Activated gamma-delta T cell treated with Interleukin-2 at 50 U/mL for 16 hours (primary cell): ENCODE data around the gene IPP.
"Not testable (repeated sequence)": the region's sequence is repeated elsewhere in the genome, so short reads cannot be mapped to it uniquely, and the experiment has no call there.

Experiments used
- DNase-seq: peaks from one replicate; pipeline ENCODE4 v3.0.0-alpha.2; 2020

The IPP gene

DNA sequence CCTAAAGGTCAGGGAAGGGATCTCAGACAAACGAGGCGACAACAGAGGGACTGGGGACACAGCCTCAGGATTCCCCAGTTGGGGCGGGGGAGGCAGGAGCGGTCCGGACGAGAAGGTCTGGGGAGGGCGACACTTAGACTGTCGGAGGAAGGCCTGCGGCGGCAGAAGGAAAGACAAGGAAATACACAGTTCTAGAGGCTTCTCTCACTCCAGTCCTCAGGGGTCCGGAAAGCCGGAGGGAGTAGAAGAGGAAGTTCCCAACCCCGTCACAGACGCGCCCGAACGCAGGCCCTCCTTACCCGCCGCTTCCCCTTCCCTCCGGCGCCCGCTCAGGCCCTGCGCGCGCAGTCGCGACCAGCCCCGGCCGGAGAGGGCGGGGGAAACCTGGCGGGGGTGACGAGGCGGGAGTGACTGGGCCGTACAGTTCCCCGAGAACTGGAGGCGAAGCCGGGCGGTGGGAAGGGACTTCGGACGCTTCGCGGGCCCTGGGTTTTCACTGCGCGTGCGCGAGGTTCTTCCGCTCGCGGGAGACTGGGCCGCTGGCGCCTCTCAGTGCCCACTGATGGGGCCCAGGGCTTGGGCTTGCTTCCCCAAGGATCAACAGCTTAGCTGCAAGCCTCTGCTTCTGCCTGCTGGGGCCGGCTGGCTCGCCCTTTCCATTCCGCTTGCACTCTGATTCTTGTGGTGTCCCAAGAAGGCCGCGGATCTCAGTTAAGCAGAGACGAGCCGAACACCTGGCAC, at the start of gene IPP:
Gene IPP, minus strand, starts transcription at position 356 of the 741 bp plus-strand sequence. CDS start 4,242 bp downstream, outside the sequence.
- peak; percentile 90 for DNase-seq

- DNase-seq: no peak
These were observed 46.5 kb upstream of the IPP start for GRCh38 chr1:45796946-45797345.

GRCh38 chr1:45796381-45796780, 45.9 kb upstream of the IPP start:
- DNase-seq: no peak

DNA sequence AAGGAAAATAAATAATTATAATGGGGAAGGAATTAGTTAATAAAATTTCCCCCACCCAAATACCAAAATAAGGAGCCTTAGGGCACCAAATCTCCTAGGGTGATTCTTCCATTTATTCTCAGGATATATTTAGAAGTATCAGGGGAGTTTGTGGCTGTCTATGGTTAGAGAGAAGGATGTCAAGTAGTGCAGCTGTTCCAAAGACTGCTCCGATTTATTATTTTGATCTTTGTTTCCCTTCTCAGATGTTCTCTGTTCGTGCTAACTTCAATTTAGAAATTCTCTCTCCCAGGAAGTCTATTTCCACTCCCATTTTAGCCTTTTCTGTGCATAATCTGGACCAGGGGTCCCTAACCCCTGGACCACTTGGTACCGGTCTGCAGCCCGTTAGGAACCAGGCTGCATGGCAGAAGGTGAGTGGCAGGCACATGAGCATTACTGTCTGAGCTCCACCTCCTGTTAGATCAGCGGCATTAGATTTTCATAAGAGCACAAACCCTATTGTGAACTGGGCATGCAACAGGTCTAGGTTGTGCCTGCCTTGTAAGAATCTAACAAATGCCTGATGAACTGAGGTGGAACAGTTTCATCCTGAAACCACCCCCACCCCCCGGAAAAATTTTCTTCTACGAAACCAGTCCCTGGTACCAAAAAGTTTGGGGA, 43.6 kb upstream of the IPP start:
- no peak for DNase-seq

- DNase-seq: no peak
These were observed 42.3 kb upstream of the IPP start for GRCh38 chr1:45792744-45793143.

- DNase-seq: no peak
These were observed 39.1 kb upstream of the IPP start for GRCh38 chr1:45789601-45790000.

- no peak for DNase-seq
These were observed 37.5 kb upstream of the IPP start for GRCh38 chr1:45787905-45788304.

- peak; percentile 17 for DNase-seq
These were observed 35.1 kb upstream of the IPP start for GRCh38 chr1:45785583-45785982.

- DNase-seq: no peak
These were observed 25.3 kb upstream of the IPP start for GRCh38 chr1:45775794-45776193.

DNA sequence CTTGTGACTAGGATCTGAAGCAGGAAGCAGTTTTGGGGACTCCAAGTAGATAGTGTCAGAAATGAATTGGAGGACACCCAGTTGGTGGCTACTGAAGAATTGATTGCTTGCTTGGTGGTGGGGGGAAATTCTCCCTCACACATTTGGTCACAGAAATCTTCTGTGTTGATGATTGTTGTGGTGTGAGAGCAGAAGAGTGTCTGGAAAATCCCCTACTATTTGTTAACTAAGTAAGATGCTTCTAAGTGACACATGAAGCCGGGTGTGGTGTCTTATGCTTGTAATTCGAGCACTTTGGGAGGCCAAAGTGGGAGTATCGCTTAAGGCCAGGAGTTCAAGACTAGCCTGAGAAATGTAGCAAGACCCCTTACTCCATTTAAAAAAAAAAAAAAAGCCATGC, 22.5 kb upstream of the IPP start:
- DNase-seq: no peak

GRCh38 chr1:45769261-45769932, 18.9 kb upstream of the IPP start:
- no peak for DNase-seq

GRCh38 chr1:45767035-45767434, 16.6 kb upstream of the IPP start:
- DNase-seq: no peak

DNA sequence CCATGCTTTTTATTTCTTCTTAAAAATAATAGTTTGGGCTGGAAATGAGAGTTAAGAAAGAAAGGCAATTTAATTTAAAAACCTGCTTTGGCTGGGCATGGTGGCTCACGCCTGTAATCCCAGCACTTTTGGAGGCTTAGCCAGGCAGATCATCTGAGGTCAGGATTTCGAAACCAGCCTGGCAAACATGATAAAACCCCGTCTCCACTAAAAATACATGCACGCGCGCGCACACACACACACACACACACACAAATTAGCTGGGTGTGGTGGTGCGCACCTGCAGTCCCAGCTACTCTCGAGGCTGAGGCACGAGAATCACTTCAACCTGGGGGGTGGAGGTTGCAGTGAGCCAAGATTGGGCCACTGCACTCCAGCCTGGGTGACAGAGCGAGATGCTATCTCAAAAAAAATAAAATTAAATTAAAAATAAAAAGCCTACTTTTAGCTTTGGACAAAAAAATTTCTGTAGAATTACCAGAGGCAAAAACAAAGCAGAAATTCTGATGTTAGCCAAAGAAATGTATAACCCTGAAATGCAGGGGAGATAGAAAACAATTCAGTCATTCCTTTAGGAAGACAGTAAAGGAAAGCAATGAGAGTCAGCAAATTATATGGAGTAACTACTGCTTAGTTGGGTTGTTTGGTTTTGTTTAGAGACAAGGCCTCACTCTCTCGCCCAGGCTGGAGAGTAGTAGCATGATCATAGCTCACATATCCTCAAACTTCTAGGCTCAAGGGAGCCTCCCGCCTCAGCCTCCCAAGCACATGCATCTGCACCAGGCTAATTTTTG, 15.7 kb upstream of the IPP start:
- DNase-seq: no peak

GRCh38 chr1:45762291-45762690, 11.8 kb upstream of the IPP start:
- no peak for DNase-seq

- DNase-seq: no peak
These were observed 5.2 kb upstream of the IPP start for GRCh38 chr1:45755697-45756096.

- no peak for DNase-seq
These were observed 3.0 kb upstream of the IPP start for GRCh38 chr1:45753248-45754037.

DNA sequence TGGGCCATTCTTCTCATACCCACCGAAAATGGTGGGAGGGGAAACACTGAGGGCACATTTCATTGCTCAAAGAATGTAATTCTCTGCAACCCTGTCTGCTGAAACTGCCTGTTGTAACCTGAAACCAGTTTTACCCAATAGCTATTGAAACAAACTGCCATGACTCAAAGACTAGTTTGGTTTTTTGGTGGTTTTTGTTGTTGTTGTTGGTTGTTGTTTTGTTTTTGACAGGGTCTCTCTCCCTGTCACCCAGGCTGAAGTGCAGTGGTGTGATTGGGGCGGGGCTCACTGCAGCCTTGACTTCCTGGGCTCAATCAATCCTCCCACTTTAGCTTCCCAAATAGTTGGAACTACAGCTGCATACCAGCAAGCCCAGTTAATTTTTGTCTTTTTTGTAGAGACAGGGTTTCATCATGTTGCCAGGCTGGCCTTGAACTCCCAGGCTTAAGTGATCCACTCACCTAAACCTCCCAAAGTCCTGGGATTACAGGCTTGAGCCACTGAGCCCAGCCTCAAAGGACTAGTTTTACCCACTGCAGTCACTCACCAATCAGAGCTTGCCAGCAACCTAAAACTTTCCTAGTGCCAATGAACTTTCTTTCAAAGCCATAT, 2.1 kb upstream of the IPP start:
- no peak for DNase-seq

DNA sequence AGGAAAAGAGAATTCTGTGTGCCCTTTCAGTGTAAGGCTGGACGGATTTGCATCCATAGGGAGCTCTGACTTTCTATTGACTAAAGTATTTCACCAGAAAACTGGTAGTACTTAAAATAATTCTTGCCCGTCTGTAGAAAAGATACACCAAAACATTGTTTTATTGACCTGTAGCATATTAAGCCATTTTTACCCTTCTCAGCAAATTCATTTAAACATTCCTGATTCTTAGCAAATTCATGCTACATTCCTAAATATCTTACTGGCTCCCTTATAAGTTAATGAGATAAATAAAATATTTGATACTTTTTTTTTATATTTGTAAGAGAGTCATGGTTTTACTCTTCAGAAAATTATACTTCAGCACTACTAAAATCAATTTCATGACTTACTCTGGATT, 1.6 kb upstream of the IPP start:
- no peak for DNase-seq

- not testable (repeated sequence) for DNase-seq
These were observed 786 bp upstream of the IPP start for GRCh38 chr1:45751039-45751838.

DNA sequence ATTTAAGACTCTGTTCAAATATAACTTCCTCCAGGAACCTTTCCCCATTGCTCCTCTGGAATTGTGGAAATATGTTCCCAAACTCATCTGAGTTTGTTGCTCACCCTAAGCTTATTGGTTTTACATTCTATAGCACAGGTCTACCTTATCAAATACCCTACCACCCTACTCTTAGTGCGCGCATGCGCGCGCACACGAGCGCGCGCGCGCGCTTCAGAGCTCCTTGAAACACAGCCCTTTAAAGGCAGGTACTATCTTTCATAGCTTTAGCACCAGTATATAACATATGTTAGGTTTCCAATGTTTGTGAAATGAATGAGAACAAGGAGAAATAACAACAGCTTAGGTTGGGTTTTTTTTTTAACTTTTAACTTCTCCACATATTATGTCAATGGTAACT, 3.5 kb downstream of the IPP start:
- DNase-seq: no peak

- not testable (repeated sequence) for DNase-seq
These were observed 10.8 kb downstream of the IPP start for GRCh38 chr1:45739641-45740156.
